Activated naive CD8-positive, alpha-beta T cell treated with anti-CD3 and anti-CD28 coated beads, Interleukin-2, amount 50 U/mL, for 16 hours (primary cell): ENCODE results near the gene GOLGA6L10.
A peak's percentile ranks its signal among the peaks of the same experiment; 100 is the strongest.
"Not testable (repeated sequence)": the region's sequence is repeated elsewhere in the genome, so short reads cannot be mapped to it uniquely, and the experiment has no call there.

Experiments
- DNase-seq: peaks from one replicate; pipeline ENCODE4 v3.0.0-alpha.2; 2020; ENCODE audit warnings: low read depth, low spot score

Gene GOLGA6L10

DNA sequence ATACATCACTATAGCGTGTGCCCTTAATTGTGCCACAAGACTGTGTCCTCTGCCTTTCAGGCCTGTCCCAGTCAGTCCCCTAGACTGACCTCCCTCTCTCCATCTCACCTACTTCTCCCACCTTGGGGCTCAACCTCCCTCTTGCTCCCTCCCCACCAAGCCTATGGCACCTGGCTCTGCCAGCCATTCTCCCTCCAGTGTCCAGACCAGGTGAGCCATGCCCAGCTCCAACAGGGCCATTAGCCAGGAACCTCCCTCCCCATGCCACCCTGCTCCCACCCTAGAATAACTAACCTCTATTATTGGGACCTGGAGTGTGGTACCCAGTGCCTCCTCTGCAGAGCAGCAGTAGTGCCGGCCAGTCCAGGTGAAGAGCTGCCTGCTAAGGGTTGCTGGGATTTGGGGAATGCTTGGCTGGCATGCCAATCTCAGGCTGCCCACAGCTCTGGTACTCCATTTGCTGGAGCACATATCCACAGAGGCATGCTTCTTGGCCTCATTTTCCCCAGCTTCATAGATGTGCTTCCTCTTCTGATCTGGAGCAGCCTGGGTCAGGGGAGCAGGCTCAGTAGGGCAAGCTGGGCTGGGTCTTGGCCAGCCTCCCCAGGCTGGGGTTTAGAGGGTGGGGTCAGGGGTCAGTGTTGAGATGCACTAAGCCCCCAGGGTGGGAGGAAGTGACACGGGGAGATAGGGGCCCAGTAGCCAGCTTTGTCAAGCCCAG is 47.8 kb downstream of the GOLGA6L10 start:
- DNase-seq: no peak

DNA sequence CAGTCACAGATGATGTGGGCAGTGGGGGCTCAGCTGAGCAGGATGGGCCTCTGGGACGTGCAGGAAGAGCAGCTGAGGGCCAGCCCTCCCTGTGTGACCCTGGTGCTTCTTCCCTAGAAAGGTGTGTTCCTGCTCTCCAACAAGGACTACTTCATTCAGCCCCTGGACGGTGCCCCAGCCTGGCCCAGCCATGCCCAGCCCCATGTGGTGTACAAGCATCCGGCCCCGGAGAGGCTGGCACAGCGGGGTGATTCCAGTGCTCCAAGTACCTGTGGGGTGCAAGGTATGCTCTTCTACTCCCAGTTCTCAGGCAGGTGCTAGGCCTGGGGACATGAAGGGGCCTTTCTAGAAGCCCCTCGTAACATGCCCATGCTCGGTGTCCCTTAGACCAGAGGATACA is 48.4 kb downstream of the GOLGA6L10 start:
- DNase-seq: no peak

DNA sequence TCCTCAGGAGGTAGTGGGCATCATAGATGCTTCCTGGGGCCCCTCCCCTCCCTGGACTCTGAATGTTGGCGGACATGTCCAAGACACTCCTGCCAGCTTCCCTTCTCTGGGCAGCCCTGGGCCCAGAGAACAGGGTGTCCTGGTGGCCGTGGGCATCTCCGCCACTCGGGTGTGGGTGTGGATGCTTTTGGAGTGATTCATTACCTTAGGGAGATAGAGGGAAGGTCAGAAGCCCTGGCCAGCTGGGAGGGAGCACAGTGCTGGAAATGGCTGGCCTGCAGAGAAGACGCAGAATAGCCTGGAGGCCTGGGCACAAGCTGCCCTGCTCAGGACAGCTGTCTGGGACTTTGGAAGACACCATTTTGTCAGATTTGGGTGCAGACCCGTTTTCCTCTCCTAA is 48.9 kb downstream of the GOLGA6L10 start:
- not testable (repeated sequence) for DNase-seq

DNA sequence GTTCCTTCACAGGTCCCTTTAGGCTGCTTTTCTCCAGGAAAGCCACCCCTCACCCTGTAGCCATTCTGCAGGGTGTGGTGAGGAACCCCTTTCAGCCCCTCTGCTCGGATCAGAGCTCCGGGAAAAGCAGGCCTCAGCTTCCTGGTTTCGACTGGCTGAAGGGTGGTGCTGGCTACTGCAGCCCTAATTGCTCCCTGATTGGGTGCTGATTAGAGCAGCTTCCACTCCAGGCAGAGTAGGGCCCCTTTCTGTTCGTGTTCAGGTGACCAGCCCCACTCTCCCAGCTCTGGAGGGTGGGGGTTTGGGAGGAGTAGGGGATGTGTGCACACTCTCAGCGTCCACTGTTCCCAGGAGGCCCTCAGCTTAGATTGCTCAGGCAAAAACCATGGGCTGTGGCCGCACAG is 49.8 kb downstream of the GOLGA6L10 start:
- not testable (repeated sequence) for DNase-seq

DNA sequence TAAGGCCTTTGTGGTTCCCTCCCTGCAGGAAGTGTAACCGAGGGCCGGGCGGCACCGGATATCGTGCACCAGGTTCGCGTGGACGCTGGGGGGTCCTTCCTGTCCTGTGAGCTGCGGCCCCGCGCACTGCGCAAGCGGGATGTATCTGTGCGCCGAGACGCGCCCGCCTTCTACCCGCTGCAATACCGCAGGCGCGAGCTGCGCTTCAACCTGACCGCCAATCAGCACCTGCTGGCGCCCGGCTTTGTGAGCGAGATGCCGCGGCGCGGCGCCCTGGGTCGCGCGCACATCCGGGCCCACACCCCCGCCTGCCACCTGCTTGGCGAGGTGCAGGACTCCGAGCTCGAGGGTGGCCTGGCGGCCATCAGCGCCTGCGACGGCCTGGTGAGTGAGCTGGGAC is 50.8 kb downstream of the GOLGA6L10 start:
- DNase-seq: peak; percentile 14

DNA sequence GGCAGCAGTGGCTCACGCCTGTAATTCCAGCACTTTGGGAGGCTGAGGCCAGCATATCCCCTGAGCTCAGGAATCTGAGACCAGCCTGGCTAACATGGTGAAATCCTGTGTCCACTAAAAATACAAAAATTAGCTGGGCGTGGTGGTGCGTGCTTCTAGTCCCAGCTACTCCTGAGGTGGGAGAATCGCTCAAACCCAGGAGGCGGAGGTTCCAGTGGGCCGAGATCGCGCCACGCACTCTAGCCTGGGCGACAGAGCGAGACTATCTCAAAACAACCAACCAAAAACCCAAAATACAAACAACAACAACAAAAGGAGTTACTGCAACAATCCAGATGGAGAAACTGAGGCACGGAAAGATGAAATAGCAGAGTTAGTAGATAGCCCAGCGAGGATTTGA is 51.2 kb downstream of the GOLGA6L10 start:
- no peak for DNase-seq

DNA sequence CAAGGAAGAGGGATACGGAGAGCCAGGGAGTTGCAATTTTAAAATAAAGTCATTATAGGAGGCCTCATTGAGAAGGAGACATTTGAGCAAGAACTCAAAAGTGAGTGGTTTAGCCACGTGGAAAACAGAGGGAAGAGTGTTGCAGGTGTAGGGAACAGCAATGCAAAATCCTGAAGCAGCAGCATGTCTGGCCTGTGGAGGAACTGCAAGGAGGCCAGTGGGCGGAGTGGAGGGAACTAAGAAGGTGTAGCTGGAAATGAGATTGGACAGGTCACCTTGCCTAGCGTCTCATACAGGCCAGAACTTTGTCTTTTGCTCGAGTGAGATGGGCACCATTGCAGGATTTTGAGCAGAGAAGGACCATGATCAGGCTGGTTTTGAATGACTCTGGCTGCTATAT is 51.7 kb downstream of the GOLGA6L10 start:
- no peak for DNase-seq

DNA sequence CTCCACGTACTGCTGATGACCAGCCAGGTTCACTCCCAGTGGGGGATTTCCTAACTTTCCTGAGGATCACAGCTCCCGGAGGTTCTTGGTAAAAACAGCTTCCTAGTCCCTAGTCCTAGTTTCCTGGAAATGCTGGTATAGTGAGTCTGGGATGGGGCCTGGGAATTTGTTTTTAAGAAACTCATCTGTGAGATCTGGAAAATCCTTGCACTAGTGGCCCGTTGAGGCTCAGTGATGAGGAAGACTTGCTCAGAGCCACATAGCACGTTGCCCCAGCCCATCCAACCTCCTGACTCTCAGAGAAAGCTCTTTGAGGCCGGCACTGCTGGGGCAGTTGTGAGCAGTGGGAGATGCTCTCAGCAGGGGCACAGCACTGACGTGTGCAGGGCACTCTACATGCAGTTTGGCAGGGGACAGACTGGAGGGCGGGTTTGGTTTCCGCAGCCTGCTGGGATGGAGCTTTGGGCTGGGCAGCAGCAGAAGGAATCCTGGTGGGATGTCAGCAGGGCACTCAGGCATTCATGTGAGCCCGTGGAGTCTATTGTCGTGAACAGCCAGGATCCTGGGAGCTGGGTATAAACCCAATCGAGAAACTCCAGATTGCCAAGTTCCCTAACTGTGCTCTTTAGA is 55.1 kb downstream of the GOLGA6L10 start:
- DNase-seq: no peak

DNA sequence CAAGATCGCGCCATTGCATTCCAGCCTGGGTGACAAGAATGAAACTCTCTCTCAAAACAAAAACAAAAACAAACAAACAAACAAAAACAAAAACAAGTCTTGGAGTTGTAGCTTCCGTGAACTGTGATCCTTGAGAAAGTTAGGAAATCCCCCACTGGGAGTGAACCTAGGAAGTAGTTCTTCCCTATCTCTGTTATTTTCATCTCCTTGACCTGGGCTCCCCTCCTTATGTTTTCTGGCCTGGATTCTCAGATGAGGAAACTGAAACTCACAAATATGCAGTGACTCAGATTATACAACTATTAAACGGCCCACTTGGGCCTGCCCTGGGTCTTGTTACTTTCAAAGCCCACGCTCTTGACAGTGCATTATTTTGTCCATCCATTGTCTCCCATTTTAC is 57.0 kb downstream of the GOLGA6L10 start:
- DNase-seq: no peak
